Endothelial cell of umbilical vein (primary cell): ENCODE measurements around the gene KIF17. TPM values are rescaled to one million over a fixed set of nuclear protein-coding genes. Genes with fewer than 3 reads are reported as not detected.

Experiments
- BruUV-seq: library from RNA; stranded (reverse); fragments of 400-500 nt; replicated peaks from 2 replicates; lab custom pipeline; 2021; lab: Mats Ljungman, UMichigan
- CTCF ChIA-PET: fragments of 300-600, 350-600 bp; sonication (Branson Sonifier 250); formaldehyde crosslinking; loops from one replicate; lab custom pipeline; 2021; ENCODE audit warnings: antibody characterized with exemption, inconsistent platforms; lab: Charles Lee
- POLR2A ChIA-PET: fragments of 300-600, 350-600 bp; sonication (Branson Sonifier 250); formaldehyde crosslinking; loops from one replicate; lab custom pipeline; 2021; ENCODE audit warnings: antibody characterized with exemption, inconsistent platforms; lab: Charles Lee
- DNase-seq: peaks from one replicate; pipeline ENCODE4 v3.0.0-alpha.2; 2011; ENCODE audit warnings: low read depth, low spot score
- FAIRE-seq: peaks from 2 replicates; lab custom pipeline; 2011; peaks lifted over from hg19 to GRCh38; lab: Jason Lieb, UNC
- H2AFZ ChIP-seq: 2 replicates; pipeline ENCODE4 v1.6.0; 2012; ENCODE audit warnings: low read depth, low read length, control low read depth, inconsistent platforms
- H3K27ac ChIP-seq: 2 replicates; pipeline ENCODE4 v1.5.1; 2011; ENCODE audit warnings: low read depth, mild to moderate bottlenecking, control low read depth, low read length, moderate library complexity; ENCODE audit not compliant: insufficient read depth
- H3K27me3 ChIP-seq, 2 experiments: 2 replicates each; pipeline versions ENCODE4 v1.6.0 to v1.6.1; 2011; ENCODE audit warnings: low read length in 2 of 2, mixed read lengths in 1 of 2; ENCODE audit not compliant: control insufficient read depth in 2 of 2, insufficient read depth in 2 of 2
- H3K36me3 ChIP-seq, 2 experiments: 2 replicates in 1 of 2; 3 replicates in 1 of 2; pipeline ENCODE4 v1.5.1; 2011; ENCODE audit warnings: low read length in 2 of 2, mild to moderate bottlenecking in 1 of 2, moderate library complexity in 1 of 2; ENCODE audit not compliant: control insufficient read depth in 2 of 2, insufficient read depth in 2 of 2; ENCODE audit errors: extremely low read depth in 1 of 2
- H3K4me1 ChIP-seq: 3 replicates; pipeline ENCODE4 v1.5.1; 2011; ENCODE audit warnings: mild to moderate bottlenecking, low read length; ENCODE audit not compliant: control insufficient read depth, insufficient read depth; ENCODE audit errors: extremely low read depth
- H3K4me2 ChIP-seq: 2 replicates; pipeline ENCODE4 v1.6.1; 2011; ENCODE audit warnings: low read length, control low read depth, mixed read lengths; ENCODE audit not compliant: insufficient read depth
- H3K4me3 ChIP-seq, 3 experiments: fragments of 200-600 bp in 1 of 3; sonication (generic), shearing (Covaris generic) in 1 of 3; replicated peaks in 1 of 3; 2 replicates each; pipeline ENCODE4 v1.5.1; 2011 to 2016; ENCODE audit warnings: control low read depth in 3 of 3, low read length in 3 of 3, mild to moderate bottlenecking in 2 of 3, inconsistent platforms in 1 of 3, low read depth in 1 of 3, moderate library complexity in 1 of 3; ENCODE audit not compliant: insufficient read depth in 1 of 3
- H3K79me2 ChIP-seq: 2 replicates; pipeline ENCODE4 v1.6.0; 2012; ENCODE audit warnings: low read length, inconsistent platforms; ENCODE audit not compliant: control insufficient read depth, insufficient read depth
- H3K9ac ChIP-seq: replicated peaks from 2 replicates; pipeline ENCODE3; 2011; ENCODE audit warnings: low read length, control low read depth; ENCODE audit not compliant: insufficient read depth; ENCODE audit errors: extremely low read depth
- H3K9me1 ChIP-seq: replicated peaks from 3 replicates; pipeline ENCODE4 v1.6.0; 2011; ENCODE audit warnings: mild to moderate bottlenecking, low read length; ENCODE audit not compliant: control insufficient read depth, insufficient read depth; ENCODE audit errors: extremely low read depth
- H3K9me3 ChIP-seq: replicated peaks from 2 replicates; pipeline ENCODE4 v1.5.1; 2012; ENCODE audit warnings: low read length, inconsistent platforms; ENCODE audit not compliant: control insufficient read depth, insufficient read depth
- H4K20me1 ChIP-seq: replicated peaks from 2 replicates; pipeline ENCODE3; 2011; ENCODE audit warnings: mild to moderate bottlenecking, low read length; ENCODE audit not compliant: control insufficient read depth, insufficient read depth; ENCODE audit errors: extremely low read depth
- GATA2 ChIP-seq: IDR thresholded peaks from 2 replicates; pipeline ENCODE4 v1.7.0; 2011; ENCODE audit warnings: low read depth, mild to moderate bottlenecking, moderate library complexity, mixed read lengths, low read length; ENCODE audit not compliant: insufficient read length, insufficient read depth
- JUN ChIP-seq: IDR thresholded peaks from 2 replicates; pipeline ENCODE4 v1.6.1; 2011; ENCODE audit warnings: borderline replicate concordance, low read depth; ENCODE audit not compliant: insufficient read length, insufficient read depth
- MYC ChIP-seq: IDR thresholded peaks from one replicate; pipeline ENCODE4 v1.6.1; 2011; ENCODE audit warnings: mild to moderate bottlenecking, low read depth, low read length
- POLR2A ChIP-seq: IDR thresholded peaks from 2 replicates; pipeline ENCODE4 v1.6.1; 2012; ENCODE audit warnings: low read depth, mild to moderate bottlenecking, control low read depth, low read length
- dilution Hi-C: fragments of 300-500 bp; cut with MboI; formaldehyde crosslinking; loops from one replicate; pipeline ENCODE4 v1.15.0; 2019; ENCODE audit warnings: low sequenced_read_pairs; ENCODE audit not compliant: extremely low pct_ligation_motif_present
- intact Hi-C: fragments of 100-400 bp; cut with micrococcal nuclease; formaldehyde crosslinking; loops from one replicate; pipeline ENCODE4 v1.10.0; 2022
- polyA plus RNA-seq, 4 experiments: library from polyadenylated mRNA; depleted of rRNA in 3 of 4; stranded (reverse) in 3 of 4; unstranded in 1 of 4; fragments of >200 nt; gene quantifications; 2 replicates each; pipeline versions ENCODE4 v1.2.1 to v1.2.3, GENCODE V29; 2011 to 2012; ENCODE audit warnings: missing spikeins in 1 of 4
- total RNA-seq: library from RNA; stranded (reverse); gene quantifications from 2 replicates; pipeline ENCODE4 v1.2.3, GENCODE V29; 2021
- TF ChIP-seq, protein P1 (sequence below), 2 donors: IDR thresholded peaks; 1 replicate in 1 of 2; 2 replicates in 1 of 2; pipeline ENCODE4 v1.5.1; 2011; ENCODE audit warnings: low read length in 2 of 2, mild to moderate bottlenecking in 2 of 2, moderate library complexity in 2 of 2, control low read depth in 1 of 2, inconsistent platforms in 1 of 2, low read depth in 1 of 2; ENCODE audit not compliant: insufficient read depth in 1 of 2; ENCODE audit errors: extremely low read depth in 1 of 2
- TF ChIP-seq, protein P2 (sequence below): IDR thresholded peaks from 2 replicates; pipeline ENCODE4 v1.6.1; 2011; ENCODE audit not compliant: insufficient read depth, insufficient read length

The KIF17 gene
- total and polyA plus RNA-seq, 2 donors (not counting 3 experiments of a cell fraction or from before 2014, with no cell fraction given) = 1.1 to 1.5 TPM

DNA sequence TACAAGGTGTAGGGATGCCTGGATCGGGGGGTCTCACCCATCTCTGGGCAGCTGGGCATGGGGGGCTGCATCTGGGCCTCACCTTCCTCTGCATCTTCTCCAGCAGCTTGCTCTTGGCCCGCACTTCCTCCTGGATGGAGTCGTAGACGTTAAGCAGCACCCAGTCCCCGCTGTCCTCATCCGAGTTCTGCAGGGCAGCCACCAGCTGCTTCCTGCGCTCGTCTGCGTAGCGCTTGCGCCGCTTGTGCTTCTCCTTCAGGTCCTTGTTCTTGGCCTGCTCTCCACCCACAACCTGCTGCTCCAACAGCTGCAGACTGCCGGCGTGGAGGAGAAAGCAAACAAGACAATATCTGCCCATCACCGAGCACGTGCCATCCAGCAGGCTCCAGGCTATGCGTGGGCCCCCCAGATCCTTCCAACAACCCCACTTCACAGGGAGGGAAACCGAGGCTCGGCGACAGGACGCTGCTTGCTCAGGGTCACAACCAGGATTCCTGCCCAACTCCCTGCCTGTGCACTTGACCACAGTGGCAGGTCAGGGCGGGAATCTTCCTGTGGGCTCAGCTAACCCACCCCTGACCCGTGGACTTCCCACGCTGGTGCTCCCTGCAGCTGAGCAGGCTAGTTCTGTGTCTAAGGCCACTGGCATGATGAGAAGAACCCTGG, 35.1 kb downstream of the KIF17 start:
- dilution Hi-C loops = no loop called here
- intact Hi-C loops = no loop called here
- Histone ChIP-seq H3K27ac (no peak overlapping the region), H3K4me3 (no peak overlapping the region), H3K9ac (no peak overlapping the region), H3K4me2 (no peak overlapping the region), H3K36me3 (no peaks in the 10 kb centered on the region), H3K27me3 (no peaks in the 10 kb centered on the region), H2AFZ (no peak overlapping the region), H3K4me1 (peaks cover 7% of the 10 kb centered on the region), H3K79me2 (no peaks in the 10 kb centered on the region), H3K9me1 (no peaks in the 10 kb centered on the region), H3K9me3 (no peaks in the 10 kb centered on the region), H4K20me1 (no peaks in the 10 kb centered on the region)
- DNase-seq = no peak
- no peak for FAIRE-seq
- TF ChIP-seq POLR2A = no peak
- TF ChIP-seq JUN = no peak
- no peak for TF ChIP-seq GATA2
- TF ChIP-seq, protein P1, sequence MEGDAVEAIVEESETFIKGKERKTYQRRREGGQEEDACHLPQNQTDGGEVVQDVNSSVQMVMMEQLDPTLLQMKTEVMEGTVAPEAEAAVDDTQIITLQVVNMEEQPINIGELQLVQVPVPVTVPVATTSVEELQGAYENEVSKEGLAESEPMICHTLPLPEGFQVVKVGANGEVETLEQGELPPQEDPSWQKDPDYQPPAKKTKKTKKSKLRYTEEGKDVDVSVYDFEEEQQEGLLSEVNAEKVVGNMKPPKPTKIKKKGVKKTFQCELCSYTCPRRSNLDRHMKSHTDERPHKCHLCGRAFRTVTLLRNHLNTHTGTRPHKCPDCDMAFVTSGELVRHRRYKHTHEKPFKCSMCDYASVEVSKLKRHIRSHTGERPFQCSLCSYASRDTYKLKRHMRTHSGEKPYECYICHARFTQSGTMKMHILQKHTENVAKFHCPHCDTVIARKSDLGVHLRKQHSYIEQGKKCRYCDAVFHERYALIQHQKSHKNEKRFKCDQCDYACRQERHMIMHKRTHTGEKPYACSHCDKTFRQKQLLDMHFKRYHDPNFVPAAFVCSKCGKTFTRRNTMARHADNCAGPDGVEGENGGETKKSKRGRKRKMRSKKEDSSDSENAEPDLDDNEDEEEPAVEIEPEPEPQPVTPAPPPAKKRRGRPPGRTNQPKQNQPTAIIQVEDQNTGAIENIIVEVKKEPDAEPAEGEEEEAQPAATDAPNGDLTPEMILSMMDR (IDR thresholded peaks at IDR 0.05; ENCODE audit: extremely low read depth in 1 of 2, insufficient read depth in 1 of 2, low read depth in 1 of 2, low read length in 2 of 2) = no peak
- TF ChIP-seq, protein P2, sequence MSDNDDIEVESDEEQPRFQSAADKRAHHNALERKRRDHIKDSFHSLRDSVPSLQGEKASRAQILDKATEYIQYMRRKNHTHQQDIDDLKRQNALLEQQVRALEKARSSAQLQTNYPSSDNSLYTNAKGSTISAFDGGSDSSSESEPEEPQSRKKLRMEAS = no peak
- TF ChIP-seq MYC = no peak
- no TSS peak for BruUV-seq
- ChIA-PET CTCF (interaction anchor here (1.1 kb wide), 1 partner anchor 14 kb away, joined by 3 read pairs; no protein-coding TSS in a partner anchor), POLR2A (no interaction called here)
